ENCODE results near the gene EGFR. TPM values are rescaled to one million over a fixed set of nuclear protein-coding genes. Genes with fewer than 3 reads are reported as not detected.

EGFR gene
- 10 to 100 TPM; 45.5 to 61.1 (median 56.9) TPM for total RNA-seq

DNA sequence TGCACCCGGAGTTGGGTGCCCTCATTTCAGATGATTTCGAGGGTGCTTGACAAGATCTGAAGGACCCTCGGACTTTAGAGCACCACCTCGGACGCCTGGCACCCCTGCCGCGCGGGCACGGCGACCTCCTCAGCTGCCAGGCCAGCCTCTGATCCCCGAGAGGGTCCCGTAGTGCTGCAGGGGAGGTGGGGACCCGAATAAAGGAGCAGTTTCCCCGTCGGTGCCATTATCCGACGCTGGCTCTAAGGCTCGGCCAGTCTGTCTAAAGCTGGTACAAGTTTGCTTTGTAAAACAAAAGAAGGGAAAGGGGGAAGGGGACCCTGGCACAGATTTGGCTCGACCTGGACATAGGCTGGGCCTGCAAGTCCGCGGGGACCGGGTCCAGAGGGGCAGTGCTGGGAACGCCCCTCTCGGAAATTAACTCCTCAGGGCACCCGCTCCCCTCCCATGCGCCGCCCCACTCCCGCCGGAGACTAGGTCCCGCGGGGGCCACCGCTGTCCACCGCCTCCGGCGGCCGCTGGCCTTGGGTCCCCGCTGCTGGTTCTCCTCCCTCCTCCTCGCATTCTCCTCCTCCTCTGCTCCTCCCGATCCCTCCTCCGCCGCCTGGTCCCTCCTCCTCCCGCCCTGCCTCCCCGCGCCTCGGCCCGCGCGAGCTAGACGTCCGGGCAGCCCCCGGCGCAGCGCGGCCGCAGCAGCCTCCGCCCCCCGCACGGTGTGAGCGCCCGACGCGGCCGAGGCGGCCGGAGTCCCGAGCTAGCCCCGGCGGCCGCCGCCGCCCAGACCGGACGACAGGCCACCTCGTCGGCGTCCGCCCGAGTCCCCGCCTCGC, at the start of gene EGFR:
EGFR (plus strand) TSS at position 657 of the 830 bp plus-strand sequence. CDS start 261 bp downstream, outside the sequence.
- no peaks in the 10 kb centered on the region for H3K36me3 ChIP-seq
- DNase-seq = peak in 2 of 3 donors; percentile 80 to 86
- TF ChIP-seq, protein P1, sequence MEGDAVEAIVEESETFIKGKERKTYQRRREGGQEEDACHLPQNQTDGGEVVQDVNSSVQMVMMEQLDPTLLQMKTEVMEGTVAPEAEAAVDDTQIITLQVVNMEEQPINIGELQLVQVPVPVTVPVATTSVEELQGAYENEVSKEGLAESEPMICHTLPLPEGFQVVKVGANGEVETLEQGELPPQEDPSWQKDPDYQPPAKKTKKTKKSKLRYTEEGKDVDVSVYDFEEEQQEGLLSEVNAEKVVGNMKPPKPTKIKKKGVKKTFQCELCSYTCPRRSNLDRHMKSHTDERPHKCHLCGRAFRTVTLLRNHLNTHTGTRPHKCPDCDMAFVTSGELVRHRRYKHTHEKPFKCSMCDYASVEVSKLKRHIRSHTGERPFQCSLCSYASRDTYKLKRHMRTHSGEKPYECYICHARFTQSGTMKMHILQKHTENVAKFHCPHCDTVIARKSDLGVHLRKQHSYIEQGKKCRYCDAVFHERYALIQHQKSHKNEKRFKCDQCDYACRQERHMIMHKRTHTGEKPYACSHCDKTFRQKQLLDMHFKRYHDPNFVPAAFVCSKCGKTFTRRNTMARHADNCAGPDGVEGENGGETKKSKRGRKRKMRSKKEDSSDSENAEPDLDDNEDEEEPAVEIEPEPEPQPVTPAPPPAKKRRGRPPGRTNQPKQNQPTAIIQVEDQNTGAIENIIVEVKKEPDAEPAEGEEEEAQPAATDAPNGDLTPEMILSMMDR (IDR thresholded peaks at IDR 0.05) = no peak
- peak; percentile 50 to 82 for TF ChIP-seq POLR2A (IDR thresholded peaks at IDR 0.05)
- no peaks in the 10 kb centered on the region for H3K27me3 ChIP-seq
- H3K4me1 ChIP-seq = peaks cover 0 to 4% (median 0%) of the 10 kb centered on the region in 4 donors
- H3K27ac ChIP-seq = peak within 1 kb of the TSS; percentile 70 to 97 (median 90)
- peak within 1 kb of the TSS; percentile 38 to 98 (median 78) for H3K4me3 ChIP-seq
- no peaks in the 10 kb centered on the region for H3K9me3 ChIP-seq

GRCh38 chr7:54969208-54969967, 49.4 kb upstream of the EGFR start:
- no peak for TF ChIP-seq POLR2A (IDR thresholded peaks at IDR 0.05)
- no peak overlapping the region for H3K4me3 ChIP-seq
- no peaks in the 10 kb centered on the region for H3K27me3 ChIP-seq
- no peaks in the 10 kb centered on the region for H3K9me3 ChIP-seq
- H3K36me3 ChIP-seq = no peaks in the 10 kb centered on the region
- H3K27ac ChIP-seq = no peak overlapping the region
- H3K4me1 ChIP-seq = no peaks in the 10 kb centered on the region
- DNase-seq = no peak

DNA sequence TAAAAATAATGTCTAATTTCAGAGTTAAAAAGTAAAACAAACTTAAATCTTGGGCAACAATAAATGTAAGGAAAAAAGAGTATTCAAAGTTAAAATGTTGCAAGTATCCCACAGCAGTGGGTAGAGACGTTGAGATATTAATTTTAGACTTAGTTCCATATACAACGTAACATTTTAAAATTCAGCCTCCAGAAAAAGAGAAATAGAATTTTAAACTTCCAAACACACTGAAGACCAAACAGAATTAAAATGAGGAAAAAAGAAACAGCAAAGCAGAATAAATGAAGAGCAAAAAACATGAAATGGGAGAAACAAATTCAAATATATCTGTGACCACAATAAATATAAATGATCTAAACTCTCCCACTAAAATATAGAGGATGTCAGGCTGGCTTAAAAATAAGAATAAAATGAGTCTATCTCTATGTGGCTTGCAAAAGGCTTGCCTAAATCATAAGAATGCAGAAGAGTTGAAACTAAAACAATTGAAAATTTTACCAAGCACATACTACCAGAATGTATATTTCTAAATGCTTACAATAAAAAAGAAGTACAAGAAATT, 46.0 kb upstream of the EGFR start:
- no peak for DNase-seq
- H3K9me3 ChIP-seq = no peaks in the 10 kb centered on the region
- no peak overlapping the region for H3K4me3 ChIP-seq
- H3K4me1 ChIP-seq = no peaks in the 10 kb centered on the region
- no peaks in the 10 kb centered on the region for H3K36me3 ChIP-seq
- TF ChIP-seq POLR2A (IDR thresholded peaks at IDR 0.05) = no peak
- TF ChIP-seq, protein P1 (IDR thresholded peaks at IDR 0.05) = no peak
- H3K27ac ChIP-seq = no peak overlapping the region
- no peaks in the 10 kb centered on the region for H3K27me3 ChIP-seq

DNA sequence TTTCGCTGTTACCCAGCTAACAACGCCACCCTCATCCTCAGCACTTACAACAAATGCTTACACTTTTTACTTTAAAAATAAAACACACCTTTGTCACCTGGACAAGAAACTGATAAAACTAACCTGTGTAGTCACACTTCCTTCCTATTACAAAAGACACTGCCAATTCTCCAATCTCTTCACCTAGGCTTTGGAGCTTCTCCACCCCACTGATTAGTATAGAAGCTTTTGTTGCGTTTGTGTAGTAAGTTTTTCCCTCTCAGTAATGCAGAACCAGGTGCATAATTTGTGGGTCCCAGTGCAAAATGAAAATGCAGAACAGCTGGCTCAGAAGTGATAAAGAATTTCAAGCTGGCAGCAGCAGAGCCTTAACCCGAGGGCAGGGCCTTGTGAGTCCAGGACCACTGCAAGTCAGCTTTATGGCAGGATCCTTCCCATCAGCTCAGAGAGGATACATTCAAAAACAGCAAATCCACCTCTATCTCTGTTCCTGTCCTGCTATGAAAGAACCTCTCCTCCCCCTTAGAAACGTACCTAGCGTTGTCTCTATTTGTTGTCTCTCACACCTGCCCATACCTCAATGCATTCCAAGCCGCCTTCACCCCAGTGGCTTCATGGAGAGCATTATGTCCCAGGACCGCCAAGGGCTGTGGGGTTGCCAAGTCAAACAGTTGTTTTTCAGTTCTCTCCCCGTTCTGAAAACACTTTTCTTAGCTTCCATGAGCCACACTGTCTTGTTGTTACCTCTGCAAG, 40.3 kb upstream of the EGFR start:
- Histone ChIP-seq H3K9me3 (no peaks in the 10 kb centered on the region), H3K27me3 (no peaks in the 10 kb centered on the region), H3K36me3 (no peaks in the 10 kb centered on the region), H3K4me3 (no peak overlapping the region), H3K4me1 (no peaks in the 10 kb centered on the region), H3K27ac (no peak overlapping the region)
- no peak for TF ChIP-seq POLR2A (IDR thresholded peaks at IDR 0.05)
- TF ChIP-seq, protein P1 (IDR thresholded peaks at IDR 0.05) = no peak
- no peak for DNase-seq

DNA sequence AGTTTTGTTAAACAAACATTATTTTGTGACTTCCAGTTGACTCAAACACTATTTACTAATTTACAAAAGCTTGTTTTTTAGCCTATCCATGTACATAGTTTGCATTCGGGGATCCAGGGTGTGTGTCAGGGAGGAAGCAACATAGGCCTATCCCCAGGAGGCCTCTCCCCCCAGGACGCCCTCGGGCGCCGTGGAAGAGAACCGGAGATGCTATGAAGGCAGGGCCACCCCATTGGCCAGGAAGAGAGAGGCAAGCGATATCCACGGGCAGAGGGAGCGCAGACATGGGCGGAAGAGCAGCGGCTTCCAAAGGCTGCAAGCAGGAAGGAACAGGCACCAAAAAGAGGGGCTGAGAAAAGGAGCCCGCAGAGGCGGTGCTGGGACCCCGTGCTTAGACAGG, 38.3 kb upstream of the EGFR start:
- Histone ChIP-seq H3K4me1 (no peaks in the 10 kb centered on the region), H3K27me3 (no peaks in the 10 kb centered on the region), H3K27ac (no peak overlapping the region), H3K36me3 (no peaks in the 10 kb centered on the region), H3K4me3 (no peak overlapping the region), H3K9me3 (no peaks in the 10 kb centered on the region)
- no peak for TF ChIP-seq POLR2A (IDR thresholded peaks at IDR 0.05)
- TF ChIP-seq, protein P1 (IDR thresholded peaks at IDR 0.05) = no peak
- no peak for DNase-seq
